Nucleus accumbens (tissue), 56 donors: ENCODE measurements around the gene TMEM134.

ENCODE experiments used
- DNase-seq, 56 donors: peaks; one replicate each; lab custom pipeline; 2025; lab: John Stamatoyannopoulos, UW

The TMEM134 gene

DNA sequence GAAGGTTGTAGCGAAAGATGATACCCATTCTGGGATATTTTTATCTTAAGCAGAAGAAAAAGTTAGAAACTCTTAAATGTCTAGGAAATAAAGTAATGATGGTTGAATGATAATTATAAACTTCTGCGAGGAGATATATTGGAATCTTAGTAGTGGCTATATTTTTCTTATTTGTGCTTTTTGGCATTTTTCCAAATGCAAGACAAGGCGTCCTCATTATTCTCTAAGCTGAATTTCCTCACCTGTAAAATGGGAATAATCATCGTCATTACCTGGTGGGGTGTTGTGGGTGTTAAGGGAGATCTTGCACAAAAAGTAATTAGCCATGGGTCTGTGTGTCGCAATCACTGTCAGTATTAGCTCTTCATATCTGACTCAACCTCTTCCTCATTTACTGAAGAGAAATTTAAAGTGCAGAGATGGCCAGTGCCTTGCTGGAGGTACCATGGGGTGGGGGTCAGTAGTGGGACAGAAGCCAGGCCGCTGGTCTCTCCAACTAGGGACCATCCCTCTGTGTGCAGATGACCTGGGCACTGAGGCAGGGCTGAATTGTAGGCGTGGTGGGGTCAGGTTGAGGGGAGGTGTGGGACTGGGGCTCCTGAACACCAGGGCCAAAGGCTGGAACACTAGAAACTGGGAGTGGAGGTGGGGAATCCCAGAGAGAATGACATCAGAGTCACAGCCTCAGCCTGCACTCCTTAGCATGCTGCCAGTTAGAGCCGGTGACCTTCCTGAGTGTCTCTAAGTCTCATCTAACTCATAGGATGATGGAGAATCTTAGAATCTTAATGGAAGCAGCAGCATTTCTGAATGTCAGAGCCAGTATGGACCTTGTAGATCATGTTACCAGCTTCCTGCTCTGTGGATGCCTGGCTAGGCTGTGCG is 32.0 kb upstream of the TMEM134 start:
- DNase-seq = no peak

DNA sequence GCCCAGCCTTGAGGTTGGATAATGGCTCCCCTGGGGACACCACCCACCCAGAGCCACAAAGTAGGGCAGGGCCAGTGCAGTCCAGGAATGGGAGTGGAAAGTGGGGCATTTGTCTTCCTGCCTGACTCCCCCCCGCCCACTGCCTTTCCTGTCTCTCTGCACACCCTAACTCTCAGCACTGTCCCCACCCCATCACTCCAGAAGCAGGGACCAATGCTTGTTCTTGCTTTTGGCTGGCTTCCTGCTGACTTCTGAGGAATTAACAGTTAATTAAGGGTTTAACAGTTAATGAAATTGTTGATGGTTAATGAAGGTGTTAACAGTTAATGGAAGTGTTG is 31.4 kb upstream of the TMEM134 start:
- no peak for DNase-seq

DNA sequence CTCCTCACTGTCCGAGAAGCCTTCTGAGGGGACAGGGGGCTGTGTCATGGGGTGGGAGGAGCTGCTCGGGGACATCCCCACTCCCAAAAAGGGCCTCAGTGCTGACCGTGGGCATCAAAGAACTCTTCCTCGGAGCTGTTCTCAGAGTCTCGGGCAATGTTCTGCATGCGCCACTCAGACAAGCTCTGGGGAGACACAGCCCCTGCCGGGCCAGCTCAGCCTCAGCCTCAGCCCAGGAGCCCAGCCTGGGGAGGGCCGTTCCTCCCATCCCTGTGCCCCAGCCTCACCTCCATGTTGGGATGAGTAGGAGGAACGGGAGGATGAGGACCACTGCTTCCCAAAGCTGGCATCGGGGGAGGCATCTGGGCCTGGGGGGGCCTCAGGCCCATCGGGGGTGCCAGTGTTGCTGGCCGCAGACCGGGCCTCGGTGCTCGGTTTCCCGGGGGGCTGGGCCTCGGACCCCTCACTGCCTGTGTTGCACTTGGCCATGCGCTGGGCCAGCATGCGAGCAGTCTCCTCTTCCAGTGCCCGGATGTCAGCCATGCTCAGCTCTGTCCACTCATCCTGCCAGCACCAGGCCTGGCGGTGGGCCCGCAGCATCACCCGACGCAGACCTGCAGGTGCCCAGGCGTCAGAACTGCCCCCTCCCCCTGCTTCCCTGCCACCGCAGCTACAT is 30.9 kb upstream of the TMEM134 start:
- no peak for DNase-seq

DNA sequence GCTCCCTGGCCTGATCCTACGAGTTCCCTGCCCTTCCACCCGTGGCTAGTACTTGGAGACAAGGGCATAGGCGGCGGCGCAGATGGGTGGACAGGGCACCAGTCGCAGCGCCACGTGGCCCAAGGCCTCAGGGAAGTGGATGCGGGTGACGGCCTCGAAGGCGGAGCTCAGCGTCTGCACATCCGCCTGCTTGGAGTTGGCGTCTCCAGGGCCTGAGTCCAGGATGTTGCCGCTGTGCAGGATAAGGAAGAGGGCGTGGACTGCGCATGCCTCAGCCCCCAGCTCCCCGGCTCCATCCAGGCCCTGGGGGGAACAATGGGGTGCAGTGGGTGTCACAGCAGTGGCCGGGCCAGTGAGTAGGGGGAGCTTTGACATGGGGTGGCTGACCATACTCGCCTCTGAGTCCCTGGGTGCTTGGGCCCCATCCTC is 29.5 kb upstream of the TMEM134 start:
- DNase-seq = no peak

DNA sequence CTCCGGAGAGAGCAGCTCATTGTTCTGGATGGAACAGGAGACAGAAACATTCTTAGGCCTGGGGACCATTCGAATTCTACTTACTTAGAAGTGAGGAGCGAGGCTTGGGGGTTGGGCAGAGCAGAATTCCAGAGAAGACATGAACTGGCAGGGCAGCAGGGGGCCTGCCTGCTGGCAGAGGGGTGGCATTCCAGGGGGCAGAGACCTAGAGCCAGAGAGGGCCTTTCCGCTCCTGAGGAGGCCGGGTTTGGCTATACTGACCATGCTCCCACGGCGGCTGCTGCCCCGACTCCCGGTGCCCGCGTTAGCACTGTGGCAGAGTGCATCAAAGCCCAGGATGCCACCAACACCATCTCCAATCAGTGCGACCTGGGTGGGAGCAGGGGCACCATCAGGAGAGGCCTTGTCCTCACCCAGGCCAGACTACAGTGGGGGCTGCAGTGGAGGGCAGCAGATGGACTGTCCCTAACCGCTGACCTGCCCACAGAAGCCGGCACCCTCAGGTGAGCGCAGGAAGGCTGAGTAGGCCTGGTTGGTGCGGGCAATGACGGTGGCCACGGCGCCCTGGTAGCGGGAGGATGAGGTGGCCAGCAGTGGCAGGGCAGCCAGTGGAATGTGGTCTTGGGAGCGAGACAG is 28.7 kb upstream of the TMEM134 start:
- no peak for DNase-seq

DNA sequence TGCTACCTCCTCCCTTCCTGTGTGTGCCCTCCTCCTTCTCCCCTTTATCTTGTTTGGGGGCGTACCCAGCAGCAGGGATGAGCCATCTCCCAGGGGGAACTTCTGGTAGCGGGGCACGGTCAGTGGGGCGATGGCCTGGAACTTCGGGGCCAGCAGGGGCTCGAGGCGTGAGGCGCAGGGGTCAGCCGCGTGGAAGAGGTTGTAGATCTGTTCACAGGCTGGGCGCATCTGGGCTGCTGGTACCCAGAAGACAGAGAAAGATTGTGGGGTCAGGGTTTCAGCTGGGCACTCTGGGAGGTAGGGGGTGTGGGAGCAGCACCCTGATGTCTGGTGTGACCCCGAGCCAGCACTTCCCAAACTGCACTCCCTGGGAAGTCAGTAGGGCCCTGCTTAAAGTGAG is 27.1 kb upstream of the TMEM134 start:
- DNase-seq = no peak

DNA sequence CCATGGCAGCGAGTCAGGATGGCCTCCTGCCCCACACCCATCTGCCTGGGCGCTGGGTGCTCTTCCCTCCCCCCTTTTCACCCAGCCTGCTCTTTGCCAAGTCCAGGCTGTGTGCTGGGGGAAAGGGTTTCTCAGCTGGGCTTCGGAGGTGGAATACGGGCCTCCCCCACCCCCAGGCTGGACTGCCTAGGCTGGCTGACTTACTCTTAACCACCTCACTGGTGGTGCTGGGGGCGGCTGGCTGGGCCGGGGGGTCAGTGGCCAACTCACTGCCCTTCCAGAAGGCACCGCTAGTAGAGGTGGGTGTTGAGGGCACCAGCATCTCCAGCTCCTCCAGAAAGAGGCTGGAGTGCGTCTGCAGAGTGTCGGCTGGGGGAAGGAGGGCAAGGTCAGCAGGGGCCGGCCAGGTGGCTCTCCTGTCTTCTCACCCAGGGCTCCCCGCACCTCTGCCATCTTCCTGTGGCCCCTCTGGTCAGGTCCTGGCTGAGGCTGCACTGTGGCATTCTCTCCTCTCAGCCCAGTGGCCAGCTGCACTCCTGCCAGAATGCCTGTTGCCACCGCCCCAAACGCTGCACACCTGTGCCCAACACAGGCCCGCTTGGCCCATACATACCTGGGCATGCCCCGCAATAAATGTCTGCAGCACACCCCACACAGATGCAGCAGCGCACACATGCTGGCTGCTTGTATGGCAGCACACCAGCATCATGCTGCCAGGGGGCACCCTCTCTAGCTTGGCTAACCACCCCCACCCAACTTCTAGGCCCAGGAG is 26.4 kb upstream of the TMEM134 start:
- DNase-seq = no peak

DNA sequence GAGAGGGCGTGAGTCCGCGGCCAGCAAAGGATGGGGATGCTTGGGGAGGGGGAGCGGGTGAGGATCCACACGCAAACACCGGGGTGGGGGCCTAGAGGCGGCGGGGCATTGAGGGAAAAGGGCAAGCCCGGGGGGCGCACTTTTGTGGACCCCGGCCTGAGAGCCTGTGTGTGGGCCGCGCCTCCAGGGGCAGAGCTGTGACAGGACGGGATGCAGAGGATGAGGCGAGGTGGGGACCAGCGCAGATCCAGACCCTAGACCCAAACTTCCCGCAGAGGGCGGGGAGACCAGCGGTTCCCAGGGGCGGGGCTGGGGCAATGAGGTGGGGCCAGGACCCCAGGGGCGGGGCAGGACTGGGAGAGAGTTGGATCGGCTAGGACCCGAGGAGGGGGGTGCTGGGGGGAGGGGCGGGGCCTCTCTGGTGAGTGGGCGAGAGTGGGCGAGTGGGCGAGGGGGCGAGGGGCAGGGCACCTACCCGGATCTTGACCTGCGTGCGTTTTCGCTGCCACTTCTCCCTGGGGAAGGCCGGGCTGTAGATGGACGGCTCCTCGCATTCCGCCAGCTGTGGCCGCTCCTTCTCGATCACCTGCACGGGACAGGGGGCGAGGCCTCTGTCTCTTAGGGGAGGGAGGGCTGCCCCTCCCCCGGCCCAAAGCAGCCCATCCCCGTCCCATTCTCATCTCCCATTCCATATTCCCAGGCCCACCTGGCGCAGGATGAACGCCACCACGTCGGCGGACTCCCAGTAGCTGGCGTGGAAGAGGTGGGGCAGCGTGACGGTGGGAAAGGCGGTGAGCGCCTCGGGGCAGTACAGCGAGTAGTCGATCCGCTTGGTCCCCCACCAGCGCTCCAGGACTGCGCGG is 25.6 kb upstream of the TMEM134 start:
- no peak for DNase-seq

DNA sequence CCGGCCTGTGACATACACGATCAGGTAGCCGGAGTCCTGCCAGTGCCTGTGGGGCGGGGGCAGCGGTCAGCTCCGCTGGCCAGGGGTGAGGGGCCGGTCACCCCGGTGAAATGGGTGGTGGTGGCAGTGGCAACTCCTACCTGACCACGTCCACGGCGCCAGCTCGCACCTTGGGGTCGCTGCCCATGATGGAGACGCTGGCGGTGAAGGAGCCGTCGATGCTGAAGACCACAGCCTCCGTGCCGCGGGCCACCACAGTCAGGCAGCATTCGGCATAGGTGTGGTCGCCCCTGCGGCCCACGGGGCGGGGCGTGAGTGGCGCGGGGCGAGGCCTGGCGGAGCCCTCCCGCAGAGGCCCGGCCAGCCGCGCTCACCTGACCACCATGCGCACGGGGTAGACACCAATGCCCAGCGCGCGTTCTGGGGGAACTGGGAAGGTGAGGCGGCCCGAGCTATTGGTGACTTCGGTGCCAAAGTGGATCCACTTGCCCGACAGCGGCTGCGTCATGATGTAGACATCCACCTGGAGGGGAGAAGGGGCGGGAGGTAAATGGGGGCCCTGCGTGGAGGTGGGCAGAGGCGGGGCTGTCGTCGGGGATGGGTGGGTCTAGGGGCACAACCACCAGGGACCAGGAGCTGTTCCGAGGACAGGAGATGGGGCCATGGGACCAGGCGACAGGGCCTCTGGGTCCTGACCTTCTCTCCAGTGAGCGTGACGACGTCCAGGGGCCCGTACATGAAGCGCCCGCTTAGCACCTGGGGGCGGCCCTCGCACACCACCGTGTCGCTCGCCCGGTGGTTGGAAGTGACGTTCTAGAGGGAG is 24.7 kb upstream of the TMEM134 start:
- DNase-seq = no peak

DNA sequence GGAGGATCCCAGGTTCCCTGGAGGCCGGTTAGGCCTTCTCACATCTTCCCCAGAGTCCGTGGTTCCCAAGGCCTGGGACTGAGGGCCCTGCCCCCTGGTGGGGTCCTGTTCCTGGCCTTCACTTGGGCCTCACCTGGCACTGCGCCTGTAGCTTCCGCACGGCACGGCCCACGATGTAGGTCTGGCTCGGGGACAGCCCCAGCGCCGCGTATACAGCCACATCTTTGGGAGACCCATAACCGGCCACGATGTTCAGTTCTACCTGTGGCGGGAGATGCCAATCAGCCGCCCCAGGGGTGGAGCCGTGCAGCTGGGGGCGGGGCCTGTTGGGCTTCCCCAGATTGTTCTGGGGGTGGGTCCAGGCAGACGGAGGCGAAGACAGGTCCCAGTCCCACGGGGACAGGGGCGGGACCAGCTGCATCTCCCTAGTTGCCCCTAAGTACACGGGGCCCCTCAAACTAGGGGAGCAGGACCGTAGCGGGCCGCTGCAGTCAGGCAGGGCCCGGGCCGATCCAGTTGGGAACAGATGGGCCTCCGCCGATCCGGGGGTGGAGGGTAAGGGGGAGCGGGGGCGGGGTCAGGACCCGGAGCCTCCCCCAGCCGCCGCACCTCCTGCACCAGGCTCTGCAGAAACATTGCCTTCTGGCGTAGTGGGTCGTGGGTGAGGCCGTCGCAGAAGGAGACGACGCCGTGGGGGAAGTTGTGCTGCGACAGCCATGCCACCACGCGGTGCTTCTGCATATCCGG is 23.9 kb upstream of the TMEM134 start:
- DNase-seq = no peak

DNA sequence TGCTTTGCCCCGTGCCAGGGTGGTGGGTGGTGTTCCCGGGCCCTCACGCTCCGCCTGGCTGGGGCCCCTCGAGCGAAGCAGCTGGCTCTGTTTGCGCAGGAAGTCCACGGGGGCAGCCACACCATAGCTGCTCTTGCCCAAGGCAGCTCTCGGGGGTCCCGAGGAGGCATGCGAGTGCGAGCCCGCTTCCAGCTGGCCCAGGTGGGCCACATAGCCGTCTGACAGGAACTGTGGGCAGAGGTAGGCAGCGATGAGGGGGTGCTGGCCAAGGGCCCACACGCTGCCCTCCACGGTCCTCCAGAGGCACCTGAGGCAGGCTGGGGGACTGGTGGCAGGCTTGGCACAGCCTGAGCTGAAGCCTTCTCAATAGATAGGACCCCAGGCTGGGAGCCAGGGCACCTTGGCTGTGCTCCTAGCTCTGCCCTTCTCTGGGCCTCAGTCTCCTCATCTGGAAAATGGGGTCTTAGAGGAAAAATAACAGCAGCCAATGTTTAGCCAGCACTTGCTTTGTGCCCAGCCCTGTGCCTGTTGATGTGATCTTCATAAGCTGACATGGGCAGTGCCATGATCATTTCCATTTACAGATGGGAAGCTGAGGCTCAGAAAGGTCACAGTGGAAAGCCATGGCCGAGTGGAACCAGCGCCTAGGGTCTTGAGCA is 23.1 kb upstream of the TMEM134 start:
- no peak for DNase-seq

DNA sequence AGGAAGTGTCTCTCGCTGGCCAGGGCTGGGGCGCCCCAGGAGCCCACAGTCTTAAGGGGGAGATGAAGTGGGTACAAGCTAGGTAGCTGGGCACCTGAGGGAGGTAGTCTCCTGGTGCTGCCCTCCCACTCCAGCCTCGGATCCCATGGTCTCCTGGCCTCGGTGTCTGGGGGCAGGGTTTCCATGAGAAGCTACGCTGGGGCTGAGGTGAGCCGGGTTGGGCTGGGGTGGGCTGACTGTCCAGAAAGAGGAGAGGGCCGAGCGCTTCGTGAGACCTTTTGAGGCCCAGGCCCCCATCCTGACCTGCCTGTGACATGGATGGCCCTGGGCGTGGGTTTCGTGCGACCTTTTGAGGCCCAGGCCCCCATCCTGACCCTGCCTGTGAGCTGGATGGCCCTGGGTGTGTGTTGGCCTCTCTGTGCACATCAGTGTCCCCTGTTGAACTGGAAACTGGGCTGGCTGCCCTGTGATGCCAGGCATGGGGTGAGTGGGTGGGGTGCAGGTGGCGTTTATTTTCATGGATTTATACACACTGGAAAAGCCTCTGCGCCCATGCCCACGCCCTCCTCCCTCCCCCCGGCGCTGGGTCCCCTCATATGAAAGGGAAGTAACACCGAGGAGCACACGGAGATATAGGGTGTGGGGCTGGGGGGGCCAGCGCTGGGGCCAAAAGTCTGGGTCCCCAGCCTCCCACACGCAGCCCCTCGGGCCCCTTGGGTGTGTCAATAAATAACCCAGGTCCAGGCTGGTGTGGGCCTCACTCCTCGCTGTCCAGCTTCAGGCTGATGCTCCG is 22.4 kb upstream of the TMEM134 start:
- no peak for DNase-seq

DNA sequence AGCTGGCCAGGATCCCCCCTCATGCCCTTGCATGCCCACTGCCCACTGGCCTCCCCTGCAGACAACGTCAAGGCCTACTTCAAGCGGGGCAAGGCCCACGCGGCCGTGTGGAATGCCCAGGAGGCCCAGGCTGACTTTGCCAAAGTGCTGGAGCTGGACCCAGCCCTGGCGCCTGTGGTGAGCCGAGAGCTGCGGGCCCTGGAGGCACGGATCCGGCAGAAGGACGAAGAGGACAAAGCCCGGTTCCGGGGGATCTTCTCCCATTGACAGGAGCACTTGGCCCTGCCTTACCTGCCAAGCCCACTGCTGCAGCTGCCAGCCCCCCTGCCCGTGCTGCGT is 21.6 kb upstream of the TMEM134 start:
- no peak for DNase-seq

DNA sequence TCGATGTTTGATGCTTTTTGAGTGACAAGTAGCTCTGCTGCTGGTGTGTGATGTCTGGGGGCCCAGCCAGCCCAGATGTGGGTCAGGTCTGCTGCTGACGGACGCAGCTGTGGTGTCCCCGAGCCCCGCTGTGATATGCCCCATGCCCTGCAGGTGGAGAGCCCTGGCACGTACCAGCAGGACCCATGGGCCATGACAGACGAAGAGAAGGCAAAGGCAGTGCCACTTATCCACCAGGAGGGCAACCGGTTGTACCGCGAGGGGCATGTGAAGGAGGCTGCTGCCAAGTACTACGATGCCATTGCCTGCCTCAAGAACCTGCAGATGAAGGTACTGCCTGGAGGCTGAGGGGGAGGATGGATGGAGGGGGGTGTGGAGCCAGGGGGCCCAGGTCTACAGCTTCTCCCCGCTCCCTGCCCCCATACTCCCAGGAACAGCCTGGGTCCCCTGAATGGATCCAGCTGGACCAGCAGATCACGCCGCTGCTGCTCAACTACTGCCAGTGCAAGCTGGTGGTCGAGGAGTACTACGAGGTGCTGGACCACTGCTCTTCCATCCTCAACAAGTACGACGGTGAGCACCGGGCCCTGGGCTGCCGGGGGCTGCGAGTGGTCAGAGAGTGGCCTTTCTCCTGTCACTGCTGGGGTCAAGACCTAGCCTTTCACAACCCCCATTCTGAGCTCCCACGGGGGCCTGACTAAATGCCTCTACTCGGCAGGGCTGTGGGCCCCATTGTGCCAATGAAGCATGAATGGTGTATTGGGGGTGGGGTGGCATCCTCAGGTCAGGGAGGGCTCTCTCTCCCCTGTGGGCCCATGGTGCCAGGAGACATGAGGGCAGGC is 21.1 kb upstream of the TMEM134 start:
- no peak for DNase-seq

DNA sequence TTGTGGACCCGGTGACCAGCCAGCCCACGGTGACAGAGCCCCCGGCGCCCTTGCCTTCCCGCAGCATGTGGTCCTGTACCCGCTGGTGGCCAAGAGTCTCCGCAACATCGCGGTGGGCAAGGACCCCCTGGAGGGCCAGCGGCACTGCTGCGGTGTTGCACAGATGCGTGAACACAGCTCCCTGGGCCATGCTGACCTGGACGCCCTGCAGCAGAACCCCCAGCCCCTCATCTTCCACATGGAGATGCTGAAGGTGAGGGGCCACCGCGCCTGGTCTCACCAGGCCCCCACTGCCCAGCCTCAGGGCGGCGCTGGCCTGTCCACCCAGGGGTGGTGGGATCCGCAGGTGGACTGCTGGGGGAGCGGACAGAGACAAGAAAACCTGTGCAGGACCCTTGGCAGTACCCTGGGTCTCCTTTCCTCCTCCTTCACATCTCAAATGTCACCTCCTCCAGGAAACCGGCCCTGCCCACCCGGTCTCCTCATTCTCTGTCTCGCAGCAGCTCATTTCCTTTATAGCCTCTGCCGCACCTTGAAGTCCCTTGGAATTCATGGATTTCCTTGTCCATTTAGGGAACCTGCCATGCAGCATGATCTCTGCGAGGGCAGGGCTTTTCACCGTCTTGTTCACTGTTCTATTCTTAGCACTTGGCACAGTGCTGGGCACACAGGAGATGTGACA is 20.3 kb upstream of the TMEM134 start:
- no peak for DNase-seq
